Measurements from ENCODE around the gene HAUS2. TPM values are rescaled to one million over a fixed set of nuclear protein-coding genes. Genes with fewer than 3 reads are reported as not detected.

The HAUS2 gene
- total and polyA plus RNA-seq, 2 donors (not counting 3 experiments of a cell fraction or from before 2014, with no cell fraction given) = 12.6 to 33.5 TPM

GRCh38 chr15:42547918-42548248 lies 755 bp upstream of the HAUS2 start:
- peaks cover 6 to 13% of the 10 kb centered on the region in 2 experiments for H3K36me3 ChIP-seq (ENCODE audit: control insufficient read depth in 2 of 2, extremely low read depth in 1 of 2, insufficient read depth in 2 of 2, low read length in 2 of 2)
- CTCF ChIA-PET = interaction anchor here (1.6 to 2.3 kb wide), 4 partner anchors 14 to 104 kb away, joined by 5 to 15 read pairs (median 6); partner anchors contain the start of gene SNAP23
- H3K9me3 ChIP-seq (replicated peaks; ENCODE audit: control insufficient read depth, insufficient read depth, low read length) = no peaks in the 10 kb centered on the region
- intact Hi-C loops (cut with micrococcal nuclease) (loop anchor here (1.0 to 2.0 kb wide), 3 partner anchors 27 to 102 kb away; partner anchors contain the start of genes SNAP23 and STARD9), dilution Hi-C loops (cut with MboI; ENCODE audit: extremely low pct_ligation_motif_present, low sequenced_read_pairs) (no loop called here)
- no peaks in the 10 kb centered on the region for H3K9me1 ChIP-seq (replicated peaks; ENCODE audit: control insufficient read depth, extremely low read depth, insufficient read depth, low read length)
- H3K27me3 ChIP-seq (ENCODE audit: control insufficient read depth in 2 of 2, insufficient read depth in 2 of 2, low read length in 2 of 2) = no peaks in the 10 kb centered on the region
- POLR2A ChIA-PET = interaction anchor here (1.0 kb wide), 1 partner anchor 27 kb away, joined by 3 read pairs; the partner anchor contains the start of gene STARD9
- BruUV-seq (replicated peaks) = TSS peak; percentile 51
- H3K9ac ChIP-seq (replicated peaks; ENCODE audit: extremely low read depth, insufficient read depth, low read length) = peak overlapping the region; percentile 80
- TF ChIP-seq MAX (IDR thresholded peaks at IDR 0.05; ENCODE audit: insufficient read depth, insufficient read length) (no peak), FOS (IDR thresholded peaks at IDR 0.05; ENCODE audit: borderline replicate concordance, insufficient read depth, low read length) (no peak)
- peak overlapping the region; percentile 41 for H3K27ac ChIP-seq (ENCODE audit: insufficient read depth, low read depth, low read length)
- H2AFZ ChIP-seq (ENCODE audit: low read depth, low read length) = peak overlapping the region; percentile 98
- peaks cover 27% of the 10 kb centered on the region for H3K4me1 ChIP-seq (ENCODE audit: control insufficient read depth, extremely low read depth, insufficient read depth, low read length)
- H3K79me2 ChIP-seq (ENCODE audit: control insufficient read depth, insufficient read depth, low read length) = peaks cover 66% of the 10 kb centered on the region
- H3K4me2 ChIP-seq (ENCODE audit: insufficient read depth, low read length) = peak overlapping the region; percentile 95
- peak overlapping the region; percentile 52 to 96 (median 89) for H3K4me3 ChIP-seq (replicated peaks in 1 of 3; ENCODE audit: insufficient read depth in 1 of 3, low read depth in 1 of 3, low read length in 3 of 3)
- FAIRE-seq (peak; percentile 4), DNase-seq (ENCODE audit: low read depth, low spot score) (no peak)
- peaks cover 2% of the 10 kb centered on the region for H4K20me1 ChIP-seq (replicated peaks; ENCODE audit: control insufficient read depth, extremely low read depth, insufficient read depth, low read length)

GRCh38 chr15:42549032-42549491 lies 424 bp downstream of the HAUS2 start:
- ChIA-PET POLR2A (no interaction called here), CTCF (interaction anchor here (1.6 to 2.1 kb wide), 2 partner anchors 54 to 101 kb away, joined by 6 to 15 read pairs; partner anchors contain the start of gene SNAP23)
- Histone ChIP-seq H3K4me1 (ENCODE audit: control insufficient read depth, extremely low read depth, insufficient read depth, low read length) (peaks cover 27% of the 10 kb centered on the region), H3K79me2 (ENCODE audit: control insufficient read depth, insufficient read depth, low read length) (peaks cover 78% of the 10 kb centered on the region), H3K4me2 (ENCODE audit: insufficient read depth, low read length) (peak overlapping the region; percentile 35), H3K4me3 (replicated peaks in 1 of 3; ENCODE audit: insufficient read depth in 1 of 3, low read depth in 1 of 3, low read length in 3 of 3) (peak overlapping the region; percentile 52 to 96 (median 89)), H3K27me3 (ENCODE audit: control insufficient read depth in 2 of 2, insufficient read depth in 2 of 2, low read length in 2 of 2) (no peaks in the 10 kb centered on the region), H3K9ac (replicated peaks; ENCODE audit: extremely low read depth, insufficient read depth, low read length) (peak overlapping the region; percentile 80), H2AFZ (ENCODE audit: low read depth, low read length) (peak overlapping the region; percentile 98), H3K9me1 (replicated peaks; ENCODE audit: control insufficient read depth, extremely low read depth, insufficient read depth, low read length) (no peaks in the 10 kb centered on the region), H3K36me3 (ENCODE audit: control insufficient read depth in 2 of 2, extremely low read depth in 1 of 2, insufficient read depth in 2 of 2, low read length in 2 of 2) (peaks cover 4 to 8% of the 10 kb centered on the region in 2 experiments), H3K27ac (ENCODE audit: insufficient read depth, low read depth, low read length) (peak overlapping the region; percentile 41), H4K20me1 (replicated peaks; ENCODE audit: control insufficient read depth, extremely low read depth, insufficient read depth, low read length) (peaks cover 2% of the 10 kb centered on the region), H3K9me3 (replicated peaks; ENCODE audit: control insufficient read depth, insufficient read depth, low read length) (no peaks in the 10 kb centered on the region)
- no peak for TF ChIP-seq FOS (IDR thresholded peaks at IDR 0.05; ENCODE audit: borderline replicate concordance, insufficient read depth, low read length)
- no peak for TF ChIP-seq CTCF (IDR thresholded peaks at IDR 0.05; ENCODE audit: extremely low read depth in 1 of 2, insufficient read depth in 1 of 2, low read depth in 1 of 2, low read length in 2 of 2)
- no peak for TF ChIP-seq JUN (IDR thresholded peaks at IDR 0.05; ENCODE audit: borderline replicate concordance, insufficient read depth, insufficient read length, low read depth)
- TF ChIP-seq MAX (IDR thresholded peaks at IDR 0.05; ENCODE audit: insufficient read depth, insufficient read length) = no peak
- TF ChIP-seq MYC (IDR thresholded peaks at IDR 0.05; ENCODE audit: low read depth, low read length) = no peak
- no peak for TF ChIP-seq GATA2 (IDR thresholded peaks at IDR 0.05; ENCODE audit: insufficient read depth, insufficient read length, low read depth, low read length)
- no peak for TF ChIP-seq POLR2A (IDR thresholded peaks at IDR 0.05; ENCODE audit: low read depth, low read length)
- no peak for TF ChIP-seq POLR2AphosphoS5 (IDR thresholded peaks at IDR 0.05; ENCODE audit: insufficient read depth, low read depth, low read length)
- TF ChIP-seq EZH2 (IDR thresholded peaks at IDR 0.05; ENCODE audit: borderline replicate concordance, low read depth, low read length, severe bottlenecking) = no peak
- no peak for FAIRE-seq
- intact Hi-C loops (cut with micrococcal nuclease) = loop anchor here (2.0 kb wide), 1 partner anchor 54 kb away; the partner anchor contains the start of gene SNAP23
- DNase-seq (ENCODE audit: low read depth, low spot score) = no peak
- dilution Hi-C loops (cut with MboI; ENCODE audit: extremely low pct_ligation_motif_present, low sequenced_read_pairs) = no loop called here
- TSS peak; percentile 63 for BruUV-seq (replicated peaks)

Measured in endothelial cell of umbilical vein (primary cell).